Measurements from ENCODE around the gene TAGLN2. TPM values are rescaled to one million over a fixed set of nuclear protein-coding genes. Genes with fewer than 3 reads are reported as not detected.

Gene TAGLN2
- 3.9 and 12.1 TPM in 2 replicates for total RNA-seq (ENCODE audit: low replicate concordance)

GRCh38 chr1:159924791-159925718 lies at the start of gene TAGLN2:
TAGLN2 (minus strand) TSS chr1:159925507; CDS start chr1:159920509, 4,998 bp downstream.
- no peaks in the 10 kb centered on the region for H4K20me1 ChIP-seq (ENCODE audit: low read depth)
- no peaks in the 10 kb centered on the region for H3K9me3 ChIP-seq (ENCODE audit: low read depth)
- H2AFZ ChIP-seq (replicated peaks): peak within 1 kb of the TSS; percentile 23
- H3K4me1 ChIP-seq: peaks cover 15% of the 10 kb centered on the region
- H3K27ac ChIP-seq: no peak within 1 kb of the TSS
- H3K79me2 ChIP-seq (ENCODE audit: low read depth): no peaks in the 10 kb centered on the region
- H3K9ac ChIP-seq: no peak within 1 kb of the TSS
- no peaks in the 10 kb centered on the region for H3K36me3 ChIP-seq
- H3K27me3 ChIP-seq: peaks cover 28% of the 10 kb centered on the region
- H3K4me3 ChIP-seq: peak within 1 kb of the TSS; percentile 50
- peak within 1 kb of the TSS; percentile 82 for H3K4me2 ChIP-seq
- Mint-ChIP-seq H3K27ac (peak within 1 kb of the TSS; percentile 57), H3K27me3 (ENCODE audit: insufficient read depth, low read depth) (peaks cover 8% of the 10 kb centered on the region), H3K9me3 (no peaks in the 10 kb centered on the region), H3K36me3 (peaks cover 10% of the 10 kb centered on the region), H3K4me1 (peaks cover 36% of the 10 kb centered on the region), H3K4me3 (peak within 1 kb of the TSS; percentile 90)
- H3F3A ChIP-seq (ENCODE audit: low read depth): no peaks in the 10 kb centered on the region
- TF ChIP-seq CTCF (IDR thresholded peaks at IDR 0.05): no peak
- peak; percentile 49 for TF ChIP-seq EZH2phosphoT487 (IDR thresholded peaks at IDR 0.05)
- TF ChIP-seq EZH2 (IDR thresholded peaks at IDR 0.05): peak; percentile 78
- peak; percentile 91 for DNase-seq (ENCODE audit: low spot score)

GRCh38 chr1:159974350-159974965 lies 49.2 kb upstream of the TAGLN2 start:
- H3K4me3 Mint-ChIP-seq: no peak overlapping the region
- peaks cover 2% of the 10 kb centered on the region for H3K27me3 Mint-ChIP-seq (ENCODE audit: insufficient read depth, low read depth)
- Histone ChIP-seq H3K9ac (no peak overlapping the region), H3K9me3 (ENCODE audit: low read depth) (no peaks in the 10 kb centered on the region), H3K4me1 (no peaks in the 10 kb centered on the region), H4K20me1 (ENCODE audit: low read depth) (no peaks in the 10 kb centered on the region), H3K79me2 (ENCODE audit: low read depth) (no peaks in the 10 kb centered on the region), H3F3A (ENCODE audit: low read depth) (no peaks in the 10 kb centered on the region), H3K36me3 (no peaks in the 10 kb centered on the region), H3K27me3 (peaks cover 6% of the 10 kb centered on the region), H3K27ac (no peak overlapping the region), H2AFZ (replicated peaks) (no peak overlapping the region), H3K4me2 (no peak overlapping the region), H3K4me3 (no peak overlapping the region)
- DNase-seq (ENCODE audit: low spot score): no peak
- H3K4me1 Mint-ChIP-seq: peaks cover 5% of the 10 kb centered on the region
- TF ChIP-seq EZH2 (IDR thresholded peaks at IDR 0.05) (no peak), EZH2phosphoT487 (IDR thresholded peaks at IDR 0.05) (no peak), CTCF (IDR thresholded peaks at IDR 0.05) (no peak)
- no peak overlapping the region for H3K27ac Mint-ChIP-seq
- H3K36me3 Mint-ChIP-seq: no peaks in the 10 kb centered on the region
- no peaks in the 10 kb centered on the region for H3K9me3 Mint-ChIP-seq

- Histone ChIP-seq H3K9me3 (ENCODE audit: low read depth) (no peaks in the 10 kb centered on the region), H3F3A (ENCODE audit: low read depth) (no peaks in the 10 kb centered on the region), H3K27ac (no peak overlapping the region), H3K4me1 (no peaks in the 10 kb centered on the region), H3K36me3 (no peaks in the 10 kb centered on the region), H4K20me1 (ENCODE audit: low read depth) (no peaks in the 10 kb centered on the region), H3K4me3 (no peak overlapping the region), H3K27me3 (peaks cover under 1% of the 10 kb centered on the region), H2AFZ (replicated peaks) (no peak overlapping the region), H3K9ac (no peak overlapping the region), H3K4me2 (no peak overlapping the region), H3K79me2 (ENCODE audit: low read depth) (no peaks in the 10 kb centered on the region)
- no peak overlapping the region for H3K4me3 Mint-ChIP-seq
- H3K27me3 Mint-ChIP-seq (ENCODE audit: insufficient read depth, low read depth): peaks cover 2% of the 10 kb centered on the region
- TF ChIP-seq EZH2 (IDR thresholded peaks at IDR 0.05) (no peak), EZH2phosphoT487 (IDR thresholded peaks at IDR 0.05) (no peak), CTCF (IDR thresholded peaks at IDR 0.05) (no peak)
- H3K27ac Mint-ChIP-seq: no peak overlapping the region
- no peak for DNase-seq (ENCODE audit: low spot score)
- H3K9me3 Mint-ChIP-seq: no peaks in the 10 kb centered on the region
- peaks cover 5% of the 10 kb centered on the region for H3K4me1 Mint-ChIP-seq
- no peaks in the 10 kb centered on the region for H3K36me3 Mint-ChIP-seq
Observed at GRCh38 chr1:159973350-159973940, 48.1 kb upstream of the TAGLN2 start.
